MM.1S (cell line): ENCODE measurements around the gene KCNJ6.

Source experiments
- CTCF ChIP-seq: fragments of 300-600 bp; sonication (generic); IDR thresholded peaks from 2 replicates; pipeline ENCODE4 v1.5.1; 2016; ENCODE audit warnings: antibody characterized with exemption, low read length, mixed read lengths
- EZH2 ChIP-seq: fragments of 300-600 bp; sonication (generic); optimal IDR thresholded peaks from 2 replicates; pipeline ENCODE3; 2017; ENCODE audit warnings: low read depth, mild to moderate bottlenecking, antibody characterized with exemption, low read length, mixed read lengths
- EZH2phosphoT487 ChIP-seq: fragments of 300-600 bp; sonication (generic); IDR thresholded peaks from 2 replicates; pipeline ENCODE4 v1.6.1; 2018; ENCODE audit warnings: antibody characterized with exemption, low read length

- TF ChIP-seq CTCF (no peak), EZH2 (no peak), EZH2phosphoT487 (no peak)
Observed at GRCh38 chr21:37580666-37581065, 335.6 kb downstream of the KCNJ6 start.
